ENCODE data around the gene GFPT1. TPM values are rescaled to one million over a fixed set of nuclear protein-coding genes. Genes with fewer than 3 reads are reported as not detected.

GFPT1 gene
- total and polyA plus RNA-seq, 2 experiments from 2014 or later: 58.2 to 80.0 TPM

GRCh38 chr2:69372767-69373166 lies 14.3 kb downstream of the GFPT1 start:
- no peaks in the 10 kb centered on the region for H3K9me3 ChIP-seq (ENCODE audit: low read depth)
- no peak overlapping the region for H3K4me2 ChIP-seq
- TF ChIP-seq EZH2 (IDR thresholded peaks at IDR 0.05; ENCODE audit: borderline replicate concordance) (no peak), EZH2phosphoT487 (IDR thresholded peaks at IDR 0.05; ENCODE audit: low read depth, severe bottlenecking, unreplicated experiment) (no peak)
- TF ChIP-seq, protein P1, sequence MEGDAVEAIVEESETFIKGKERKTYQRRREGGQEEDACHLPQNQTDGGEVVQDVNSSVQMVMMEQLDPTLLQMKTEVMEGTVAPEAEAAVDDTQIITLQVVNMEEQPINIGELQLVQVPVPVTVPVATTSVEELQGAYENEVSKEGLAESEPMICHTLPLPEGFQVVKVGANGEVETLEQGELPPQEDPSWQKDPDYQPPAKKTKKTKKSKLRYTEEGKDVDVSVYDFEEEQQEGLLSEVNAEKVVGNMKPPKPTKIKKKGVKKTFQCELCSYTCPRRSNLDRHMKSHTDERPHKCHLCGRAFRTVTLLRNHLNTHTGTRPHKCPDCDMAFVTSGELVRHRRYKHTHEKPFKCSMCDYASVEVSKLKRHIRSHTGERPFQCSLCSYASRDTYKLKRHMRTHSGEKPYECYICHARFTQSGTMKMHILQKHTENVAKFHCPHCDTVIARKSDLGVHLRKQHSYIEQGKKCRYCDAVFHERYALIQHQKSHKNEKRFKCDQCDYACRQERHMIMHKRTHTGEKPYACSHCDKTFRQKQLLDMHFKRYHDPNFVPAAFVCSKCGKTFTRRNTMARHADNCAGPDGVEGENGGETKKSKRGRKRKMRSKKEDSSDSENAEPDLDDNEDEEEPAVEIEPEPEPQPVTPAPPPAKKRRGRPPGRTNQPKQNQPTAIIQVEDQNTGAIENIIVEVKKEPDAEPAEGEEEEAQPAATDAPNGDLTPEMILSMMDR (IDR thresholded peaks at IDR 0.05; ENCODE audit: poor library complexity): no peak
- no peaks in the 10 kb centered on the region for H3K27me3 ChIP-seq
- H3K4me3 ChIP-seq: no peak overlapping the region
- peaks cover 37% of the 10 kb centered on the region for H4K20me1 ChIP-seq (ENCODE audit: insufficient read depth, poor library complexity, severe bottlenecking)
- H3K27ac ChIP-seq: no peak overlapping the region
- H3K9me2 ChIP-seq (replicated peaks; ENCODE audit: insufficient read depth): no peaks in the 10 kb centered on the region
- DNase-seq (ENCODE audit: low spot score): no peak
- peaks cover 79% of the 10 kb centered on the region for H3K79me2 ChIP-seq
- no peak overlapping the region for H2AFZ ChIP-seq
- H3K36me3 ChIP-seq (replicated peaks; ENCODE audit: insufficient read depth, low read depth): peaks cover 6% of the 10 kb centered on the region
- H3K4me1 ChIP-seq (ENCODE audit: insufficient read depth): no peaks in the 10 kb centered on the region

GRCh38 chr2:69369802-69370201 lies 17.2 kb downstream of the GFPT1 start:
- H3K27me3 ChIP-seq: no peaks in the 10 kb centered on the region
- no peak for DNase-seq (ENCODE audit: low spot score)
- no peak overlapping the region for H2AFZ ChIP-seq
- no peak overlapping the region for H3K27ac ChIP-seq
- no peaks in the 10 kb centered on the region for H3K4me1 ChIP-seq (ENCODE audit: insufficient read depth)
- 94% methylated on average over 1 of the region's 1 CpG for WGBS (ENCODE audit: low lambda C conversion rate, missing lambda C conversion rate)
- no peaks in the 10 kb centered on the region for H3K9me3 ChIP-seq (ENCODE audit: low read depth)
- peaks cover 6% of the 10 kb centered on the region for H3K36me3 ChIP-seq (replicated peaks; ENCODE audit: insufficient read depth, low read depth)
- H3K4me2 ChIP-seq: no peak overlapping the region
- TF ChIP-seq, protein P1 (IDR thresholded peaks at IDR 0.05; ENCODE audit: poor library complexity): no peak
- TF ChIP-seq EZH2phosphoT487 (IDR thresholded peaks at IDR 0.05; ENCODE audit: low read depth, severe bottlenecking, unreplicated experiment) (no peak), EZH2 (IDR thresholded peaks at IDR 0.05; ENCODE audit: borderline replicate concordance) (no peak)
- no peaks in the 10 kb centered on the region for H3K9me2 ChIP-seq (replicated peaks; ENCODE audit: insufficient read depth)
- H4K20me1 ChIP-seq (ENCODE audit: insufficient read depth, poor library complexity, severe bottlenecking): peaks cover 14% of the 10 kb centered on the region
- no peak overlapping the region for H3K4me3 ChIP-seq
- H3K79me2 ChIP-seq: peaks cover 62% of the 10 kb centered on the region

DNA sequence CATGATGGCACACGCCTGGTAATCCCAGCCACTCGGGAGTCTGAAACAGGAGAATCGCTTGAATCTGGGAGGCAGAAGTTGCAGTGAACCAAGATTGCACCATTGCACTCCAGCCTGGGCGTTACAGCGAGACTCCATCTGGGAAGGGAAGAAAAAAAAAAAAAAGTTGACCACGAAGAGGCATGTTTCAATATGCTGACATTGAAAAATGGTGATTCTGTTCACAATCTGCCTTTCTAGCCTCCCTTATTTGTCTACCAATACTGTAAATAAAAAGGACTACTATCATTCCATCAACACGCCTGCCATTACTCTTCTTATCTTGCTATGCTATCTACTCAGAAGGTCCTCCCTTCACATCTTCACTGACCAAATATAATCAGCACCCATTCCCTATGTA lies 18.4 kb downstream of the GFPT1 start:
- Histone ChIP-seq H3K4me3 (no peak overlapping the region), H3K9me2 (replicated peaks; ENCODE audit: insufficient read depth) (no peaks in the 10 kb centered on the region), H4K20me1 (ENCODE audit: insufficient read depth, poor library complexity, severe bottlenecking) (peaks cover 3% of the 10 kb centered on the region), H3K4me1 (ENCODE audit: insufficient read depth) (no peaks in the 10 kb centered on the region), H3K79me2 (peaks cover 50% of the 10 kb centered on the region), H3K4me2 (no peak overlapping the region), H3K27me3 (no peaks in the 10 kb centered on the region), H3K27ac (no peak overlapping the region), H3K9me3 (ENCODE audit: low read depth) (no peaks in the 10 kb centered on the region), H3K36me3 (replicated peaks; ENCODE audit: insufficient read depth, low read depth) (peaks cover 6% of the 10 kb centered on the region), H2AFZ (no peak overlapping the region)
- DNase-seq (ENCODE audit: low spot score): no peak
- 95% methylated on average over 7 of the region's 7 CpGs for WGBS (ENCODE audit: low lambda C conversion rate, missing lambda C conversion rate)
- TF ChIP-seq EZH2phosphoT487 (IDR thresholded peaks at IDR 0.05; ENCODE audit: low read depth, severe bottlenecking, unreplicated experiment) (no peak), EZH2 (IDR thresholded peaks at IDR 0.05; ENCODE audit: borderline replicate concordance) (no peak)
- TF ChIP-seq, protein P1 (IDR thresholded peaks at IDR 0.05; ENCODE audit: poor library complexity): no peak

DNA sequence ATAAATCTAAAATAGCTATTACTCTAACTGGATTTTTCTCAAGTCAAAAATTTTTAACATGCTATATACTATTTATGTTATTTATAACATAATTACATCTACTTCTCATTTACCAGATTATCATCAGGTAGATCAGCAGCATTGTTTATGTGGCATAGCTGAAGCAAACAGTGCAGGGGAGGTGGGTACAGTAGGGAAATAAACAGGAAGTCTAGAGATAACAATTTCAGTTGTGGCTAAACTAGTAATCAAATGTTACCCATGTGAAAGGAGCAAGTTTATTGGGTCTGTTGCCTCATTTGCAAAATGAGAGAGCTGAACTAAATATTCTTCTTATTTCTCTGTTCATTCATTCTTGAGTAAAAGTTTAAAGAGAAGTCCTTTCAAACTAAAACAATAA lies 27.7 kb downstream of the GFPT1 start:
- Histone ChIP-seq H3K4me1 (ENCODE audit: insufficient read depth) (no peaks in the 10 kb centered on the region), H3K9me2 (replicated peaks; ENCODE audit: insufficient read depth) (no peaks in the 10 kb centered on the region), H3K79me2 (peaks cover 29% of the 10 kb centered on the region), H3K4me2 (no peak overlapping the region), H2AFZ (no peak overlapping the region), H3K4me3 (no peak overlapping the region), H3K27ac (no peak overlapping the region), H3K9me3 (ENCODE audit: low read depth) (no peaks in the 10 kb centered on the region), H3K36me3 (replicated peaks; ENCODE audit: insufficient read depth, low read depth) (peaks cover 2% of the 10 kb centered on the region), H4K20me1 (ENCODE audit: insufficient read depth, poor library complexity, severe bottlenecking) (no peaks in the 10 kb centered on the region), H3K27me3 (no peaks in the 10 kb centered on the region)
- no peak for DNase-seq (ENCODE audit: low spot score)
- TF ChIP-seq EZH2 (IDR thresholded peaks at IDR 0.05; ENCODE audit: borderline replicate concordance) (no peak), EZH2phosphoT487 (IDR thresholded peaks at IDR 0.05; ENCODE audit: low read depth, severe bottlenecking, unreplicated experiment) (no peak)
- TF ChIP-seq, protein P1 (IDR thresholded peaks at IDR 0.05; ENCODE audit: poor library complexity): no peak

Measured in hepatocyte (in vitro differentiated cells).